Activated T-helper 2 cell treated with anti-CD3 and anti-CD28 coated beads, Interferon-gamma antibody, Interleukin-2, Interleukin-4, amounts not matched to agents 10 μg/mL and 5 μg/mL and 100 μg/mL, durations not matched to agents 14 hours and 24 hours and 36 hours (primary cell): ENCODE measurements around the gene FASN. TPM values are rescaled to one million over a fixed set of nuclear protein-coding genes. Genes with fewer than 3 reads are reported as not detected.

Experiments used
- DNase-seq: peaks from one replicate; pipeline ENCODE4 v3.0.0; 2021; ENCODE audit warnings: low spot score
- H3K27ac Mint-ChIP-seq: one replicate; pipeline ENCODE4 v1.8.0; 2021; ENCODE audit warnings: mixed read lengths
- H3K27me3 Mint-ChIP-seq: one replicate; pipeline ENCODE4 v1.8.0; 2021; ENCODE audit warnings: low read depth, mixed read lengths
- H3K36me3 Mint-ChIP-seq: one replicate; pipeline ENCODE4 v1.8.0; 2021; ENCODE audit warnings: low read depth, mixed read lengths
- H3K4me1 Mint-ChIP-seq: one replicate; pipeline ENCODE4 v1.8.0; 2021; ENCODE audit warnings: low read depth, mixed read lengths
- H3K4me3 Mint-ChIP-seq: one replicate; pipeline ENCODE4 v1.8.0; 2021; ENCODE audit warnings: low read depth, mild to moderate bottlenecking, moderate library complexity, mixed read lengths
- H3K9me3 Mint-ChIP-seq: one replicate; pipeline ENCODE4 v1.8.0; 2021; ENCODE audit warnings: mixed read lengths
- intact Hi-C: fragments of 100-400 bp; cut with micrococcal nuclease; formaldehyde crosslinking; loops from one replicate; pipeline ENCODE4 v1.15.1; 2023
- total RNA-seq: library from RNA; stranded (reverse); gene quantifications from 2 replicates; pipeline ENCODE4 v1.2.3, GENCODE V29; 2022

Gene FASN
- total RNA-seq, 1 donor from 2014 or later = 387 TPM

GRCh38 chr17:82103553-82104451, 5.8 kb upstream of the FASN start:
- no peak for DNase-seq
- intact Hi-C loops = loop anchor here (5.0 kb wide), 1 partner anchor 48 kb away; no protein-coding TSS in a partner anchor
- peaks cover 8% of the 10 kb centered on the region for H3K36me3 Mint-ChIP-seq
- peaks cover 14% of the 10 kb centered on the region for H3K4me1 Mint-ChIP-seq
- no peak overlapping the region for H3K27ac Mint-ChIP-seq
- H3K9me3 Mint-ChIP-seq = no peaks in the 10 kb centered on the region
- no peak overlapping the region for H3K4me3 Mint-ChIP-seq
- no peaks in the 10 kb centered on the region for H3K27me3 Mint-ChIP-seq

GRCh38 chr17:82101767-82102679, 4.0 kb upstream of the FASN start:
- intact Hi-C loops = loop anchor here (5.0 kb wide), 1 partner anchor 50 kb away; no protein-coding TSS in a partner anchor
- H3K27me3 Mint-ChIP-seq = no peaks in the 10 kb centered on the region
- H3K27ac Mint-ChIP-seq = peak overlapping the region; percentile 53
- H3K36me3 Mint-ChIP-seq = peaks cover 8% of the 10 kb centered on the region
- no peak for DNase-seq
- peaks cover 11% of the 10 kb centered on the region for H3K4me1 Mint-ChIP-seq
- no peak overlapping the region for H3K4me3 Mint-ChIP-seq
- no peaks in the 10 kb centered on the region for H3K9me3 Mint-ChIP-seq

- intact Hi-C loops = loop anchor here (5.0 kb wide), 1 partner anchor 51 kb away; no protein-coding TSS in a partner anchor
- no peak overlapping the region for H3K4me3 Mint-ChIP-seq
These were observed 3.3 kb upstream of the FASN start for GRCh38 chr17:82101301-82101715.

GRCh38 chr17:82100502-82101298, 2.7 kb upstream of the FASN start:
- Mint-ChIP-seq H3K27ac (no peak overlapping the region), H3K4me1 (peaks cover 5% of the 10 kb centered on the region), H3K36me3 (peaks cover 18% of the 10 kb centered on the region), H3K4me3 (peak overlapping the region; percentile 85), H3K27me3 (no peaks in the 10 kb centered on the region), H3K9me3 (no peaks in the 10 kb centered on the region)
- intact Hi-C loops = loop anchor here (5.0 kb wide), 1 partner anchor 52 kb away; no protein-coding TSS in a partner anchor
- DNase-seq = no peak

More at GRCh38 chr17:82101301-82101715, 3.3 kb upstream of the FASN start:
- no peak for DNase-seq
- no peaks in the 10 kb centered on the region for H3K9me3 Mint-ChIP-seq
- peaks cover 12% of the 10 kb centered on the region for H3K36me3 Mint-ChIP-seq
- H3K4me1 Mint-ChIP-seq = peaks cover 7% of the 10 kb centered on the region
- no peaks in the 10 kb centered on the region for H3K27me3 Mint-ChIP-seq
- H3K27ac Mint-ChIP-seq = no peak overlapping the region

- peaks cover 5% of the 10 kb centered on the region for H3K4me1 Mint-ChIP-seq
- H3K36me3 Mint-ChIP-seq = peaks cover 27% of the 10 kb centered on the region
- H3K27ac Mint-ChIP-seq = peak overlapping the region; percentile 90
- H3K27me3 Mint-ChIP-seq = no peaks in the 10 kb centered on the region
- no peak for DNase-seq
- peak overlapping the region; percentile 85 for H3K4me3 Mint-ChIP-seq
- intact Hi-C loops = loop anchor here (1.0 kb wide), 1 partner anchor 7 kb away; no protein-coding TSS in a partner anchor
- H3K9me3 Mint-ChIP-seq = no peaks in the 10 kb centered on the region
These were observed 1.1 kb upstream of the FASN start for GRCh38 chr17:82098939-82099763.

GRCh38 chr17:82097919-82098168, 192 bp downstream of the FASN start:
- H3K27me3 Mint-ChIP-seq = no peaks in the 10 kb centered on the region
- DNase-seq = no peak
- H3K9me3 Mint-ChIP-seq = no peaks in the 10 kb centered on the region
- H3K27ac Mint-ChIP-seq = peak overlapping the region; percentile 12
- peaks cover 32% of the 10 kb centered on the region for H3K36me3 Mint-ChIP-seq
- peaks cover 7% of the 10 kb centered on the region for H3K4me1 Mint-ChIP-seq
- H3K4me3 Mint-ChIP-seq = peak overlapping the region; percentile 70
- intact Hi-C loops = loop anchor here (1.0 kb wide), 1 partner anchor 8 kb away; no protein-coding TSS in a partner anchor

GRCh38 chr17:82097184-82097918, 685 bp downstream of the FASN start:
- peak overlapping the region; percentile 77 for H3K4me3 Mint-ChIP-seq
- intact Hi-C loops = no loop called here
- no peaks in the 10 kb centered on the region for H3K9me3 Mint-ChIP-seq
- H3K27ac Mint-ChIP-seq = peak overlapping the region; percentile 55
- H3K27me3 Mint-ChIP-seq = no peaks in the 10 kb centered on the region
- DNase-seq = no peak
- peaks cover 7% of the 10 kb centered on the region for H3K4me1 Mint-ChIP-seq
- peaks cover 30% of the 10 kb centered on the region for H3K36me3 Mint-ChIP-seq

GRCh38 chr17:82096709-82097183, 1.3 kb downstream of the FASN start:
- H3K36me3 Mint-ChIP-seq = peaks cover 31% of the 10 kb centered on the region
- peak overlapping the region; percentile 55 for H3K27ac Mint-ChIP-seq
- intact Hi-C loops = no loop called here
- peaks cover 7% of the 10 kb centered on the region for H3K4me1 Mint-ChIP-seq
- no peak for DNase-seq
- no peaks in the 10 kb centered on the region for H3K27me3 Mint-ChIP-seq
- H3K9me3 Mint-ChIP-seq = no peaks in the 10 kb centered on the region
- H3K4me3 Mint-ChIP-seq = peak overlapping the region; percentile 77

- Mint-ChIP-seq H3K27ac (peak overlapping the region; percentile 49), H3K9me3 (no peaks in the 10 kb centered on the region), H3K36me3 (peaks cover 32% of the 10 kb centered on the region), H3K4me1 (peaks cover 7% of the 10 kb centered on the region), H3K4me3 (peak overlapping the region; percentile 77), H3K27me3 (no peaks in the 10 kb centered on the region)
- intact Hi-C loops = no loop called here
- DNase-seq = no peak
These were observed 2.0 kb downstream of the FASN start for GRCh38 chr17:82095777-82096708.

- Mint-ChIP-seq H3K36me3 (peaks cover 34% of the 10 kb centered on the region), H3K27me3 (no peaks in the 10 kb centered on the region), H3K27ac (no peak overlapping the region), H3K9me3 (no peaks in the 10 kb centered on the region), H3K4me3 (peak overlapping the region; percentile 77), H3K4me1 (peaks cover 7% of the 10 kb centered on the region)
- intact Hi-C loops = no loop called here
- DNase-seq = no peak
These were observed 2.9 kb downstream of the FASN start for GRCh38 chr17:82094931-82095776.
